ENCODE measurements around the gene LRRC9. TPM values are rescaled to one million over a fixed set of nuclear protein-coding genes. Genes with fewer than 3 reads are reported as not detected.
"Not testable (repeated sequence)": the region's sequence is repeated elsewhere in the genome, so short reads cannot be mapped to it uniquely, and the experiment has no call there.

Gene LRRC9
- total RNA-seq, 2 experiments from 2014 or later, result not detected

GRCh38 chr14:60008042-60008441 is 88.1 kb downstream of the LRRC9 start:
- ATAC-seq (no peak), DNase-seq (no peak)
- no peak overlapping the region for H3K27ac Mint-ChIP-seq
- POLR2A ChIA-PET, result interaction anchor here (0.6 kb wide), 1 partner anchor 1186 kb away, joined by 3 read pairs; no protein-coding TSS in a partner anchor
- peaks cover 5% of the 10 kb centered on the region for H3K36me3 Mint-ChIP-seq (ENCODE audit: low read depth)
- no peak for TF ChIP-seq CTCF (IDR thresholded peaks at IDR 0.05)
- H3K9me3 Mint-ChIP-seq, result peaks cover 8% of the 10 kb centered on the region
- no peaks in the 10 kb centered on the region for H3K27me3 Mint-ChIP-seq
- intact Hi-C loops (cut with micrococcal nuclease), result no loop called here
- CTCF ChIA-PET, result no interaction called here
- H3K4me3 Mint-ChIP-seq, result no peak overlapping the region
- H3K4me1 Mint-ChIP-seq (ENCODE audit: low read depth), result no peaks in the 10 kb centered on the region

GRCh38 chr14:60010263-60010662 is 90.3 kb downstream of the LRRC9 start:
- DNase-seq; POLR2A ChIA-PET; H3K4me1 Mint-ChIP-seq (ENCODE audit: low read depth); ATAC-seq; H3K27me3 Mint-ChIP-seq; H3K27ac Mint-ChIP-seq; CTCF ChIA-PET; H3K4me3 Mint-ChIP-seq; intact Hi-C loops (cut with micrococcal nuclease); H3K36me3 Mint-ChIP-seq (ENCODE audit: low read depth): not testable (repeated sequence)
- H3K9me3 Mint-ChIP-seq, result peaks cover 12% of the 10 kb centered on the region

DNA sequence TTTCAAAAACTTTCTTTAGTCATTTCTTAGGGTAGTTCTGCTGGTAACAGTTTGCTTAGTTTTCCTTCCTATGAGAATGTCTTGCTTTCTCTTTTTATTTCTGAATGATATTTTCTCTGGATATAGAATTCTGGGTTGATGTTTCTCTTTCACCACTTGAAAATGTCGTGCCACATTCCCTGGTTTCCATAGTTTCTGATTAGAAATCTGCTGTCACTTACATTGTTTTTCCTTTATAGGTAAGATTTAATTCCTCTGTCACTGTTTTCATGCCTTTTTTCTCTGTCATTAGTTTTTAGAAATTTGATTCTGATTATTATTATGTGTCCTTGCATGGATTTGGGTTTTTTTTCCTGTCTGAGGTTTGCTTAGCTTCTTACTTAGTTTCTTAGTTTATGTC is 94.5 kb downstream of the LRRC9 start:
- Mint-ChIP-seq H3K4me1 (ENCODE audit: low read depth) (no peaks in the 10 kb centered on the region), H3K27me3 (no peaks in the 10 kb centered on the region), H3K36me3 (ENCODE audit: low read depth) (peaks cover 5% of the 10 kb centered on the region), H3K27ac (no peak overlapping the region), H3K9me3 (peaks cover 12% of the 10 kb centered on the region), H3K4me3 (no peak overlapping the region)
- CTCF ChIA-PET, result no interaction called here
- ATAC-seq (no peak), DNase-seq (no peak)
- intact Hi-C loops (cut with micrococcal nuclease), result no loop called here
- no peak for TF ChIP-seq CTCF (IDR thresholded peaks at IDR 0.05)
- POLR2A ChIA-PET, result no interaction called here

DNA sequence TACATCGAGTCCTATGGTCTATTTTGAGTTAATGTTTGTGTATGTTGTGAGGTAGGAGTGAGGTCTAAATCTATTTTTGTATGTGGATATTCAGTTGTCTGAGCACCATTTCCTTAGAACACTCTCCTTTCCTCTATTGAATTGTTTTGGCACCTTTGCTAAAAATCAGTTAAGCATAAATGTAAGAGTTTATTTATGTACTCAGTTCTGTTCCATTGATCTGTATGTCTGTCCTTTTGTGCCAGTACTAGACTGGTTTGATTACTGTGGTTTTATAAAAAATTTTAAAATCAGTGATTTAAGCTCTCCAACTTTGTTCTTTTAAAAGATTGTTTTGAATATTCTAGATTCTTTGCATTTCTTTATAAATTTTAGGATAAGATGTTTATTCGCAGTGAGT is 101.7 kb downstream of the LRRC9 start:
- no peak for TF ChIP-seq CTCF (IDR thresholded peaks at IDR 0.05)
- H3K27ac Mint-ChIP-seq, result no peak overlapping the region
- peaks cover 5% of the 10 kb centered on the region for H3K27me3 Mint-ChIP-seq
- ATAC-seq (no peak), DNase-seq (no peak)
- ChIA-PET POLR2A (no interaction called here), CTCF (no interaction called here)
- H3K4me1 Mint-ChIP-seq (ENCODE audit: low read depth), result no peaks in the 10 kb centered on the region
- no peak overlapping the region for H3K4me3 Mint-ChIP-seq
- no peaks in the 10 kb centered on the region for H3K9me3 Mint-ChIP-seq
- intact Hi-C loops (cut with micrococcal nuclease), result no loop called here
- no peaks in the 10 kb centered on the region for H3K36me3 Mint-ChIP-seq (ENCODE audit: low read depth)

DNA sequence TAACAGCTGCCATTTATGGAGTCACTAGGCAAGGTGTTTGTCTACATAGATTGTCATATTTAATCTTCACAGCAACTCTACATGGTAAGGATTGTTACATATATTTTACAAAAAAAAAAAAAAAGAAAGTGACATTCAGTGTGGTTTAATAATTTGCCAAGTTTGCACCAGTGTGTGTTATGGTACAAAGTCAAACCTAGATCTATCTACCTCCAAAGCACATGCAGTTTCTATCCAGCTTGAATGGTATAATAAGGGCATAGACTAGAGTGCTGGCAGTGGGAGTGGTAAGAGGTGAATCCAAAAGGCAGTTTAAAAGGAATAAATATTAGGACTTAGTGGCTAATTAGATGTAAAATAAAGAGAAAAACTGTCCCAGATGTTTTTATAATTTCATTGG is 105.6 kb downstream of the LRRC9 start:
- H3K4me3 Mint-ChIP-seq, result no peak overlapping the region
- DNase-seq (no peak), ATAC-seq (no peak)
- peaks cover 5% of the 10 kb centered on the region for H3K27me3 Mint-ChIP-seq
- H3K4me1 Mint-ChIP-seq (ENCODE audit: low read depth), result no peaks in the 10 kb centered on the region
- H3K27ac Mint-ChIP-seq, result no peak overlapping the region
- no peaks in the 10 kb centered on the region for H3K36me3 Mint-ChIP-seq (ENCODE audit: low read depth)
- intact Hi-C loops (cut with micrococcal nuclease), result no loop called here
- POLR2A ChIA-PET, result no interaction called here
- no peak for TF ChIP-seq CTCF (IDR thresholded peaks at IDR 0.05)
- no peaks in the 10 kb centered on the region for H3K9me3 Mint-ChIP-seq
- CTCF ChIA-PET, result no interaction called here

DNA sequence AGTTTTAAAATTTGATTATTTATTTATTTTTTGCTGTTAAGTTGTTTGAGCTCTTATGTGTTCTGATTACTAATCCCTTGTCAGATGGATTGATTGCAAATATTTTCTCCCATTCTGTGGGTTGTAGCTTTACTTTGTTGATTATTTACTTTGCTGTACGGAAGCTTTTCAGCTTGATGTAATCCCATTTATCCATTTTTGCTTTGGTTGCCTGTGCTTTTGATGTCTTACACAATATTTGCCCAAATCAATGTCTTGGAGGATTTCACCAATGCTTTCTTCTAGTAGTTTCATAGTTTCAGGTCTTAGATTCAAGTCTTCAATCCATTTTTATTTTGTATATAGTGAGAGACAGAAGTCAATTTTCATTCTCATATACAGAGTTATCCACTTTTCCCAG is 115.2 kb downstream of the LRRC9 start:
- peaks cover 5% of the 10 kb centered on the region for H3K9me3 Mint-ChIP-seq
- H3K4me3 Mint-ChIP-seq, result no peak overlapping the region
- H3K27ac Mint-ChIP-seq, result no peak overlapping the region
- ChIA-PET CTCF (no interaction called here), POLR2A (no interaction called here)
- peaks cover 2% of the 10 kb centered on the region for H3K27me3 Mint-ChIP-seq
- no peak for TF ChIP-seq CTCF (IDR thresholded peaks at IDR 0.05)
- no peak for DNase-seq
- ATAC-seq, result no peak
- H3K36me3 Mint-ChIP-seq (ENCODE audit: low read depth), result no peaks in the 10 kb centered on the region
- intact Hi-C loops (cut with micrococcal nuclease), result no loop called here
- H3K4me1 Mint-ChIP-seq (ENCODE audit: low read depth), result no peaks in the 10 kb centered on the region

DNA sequence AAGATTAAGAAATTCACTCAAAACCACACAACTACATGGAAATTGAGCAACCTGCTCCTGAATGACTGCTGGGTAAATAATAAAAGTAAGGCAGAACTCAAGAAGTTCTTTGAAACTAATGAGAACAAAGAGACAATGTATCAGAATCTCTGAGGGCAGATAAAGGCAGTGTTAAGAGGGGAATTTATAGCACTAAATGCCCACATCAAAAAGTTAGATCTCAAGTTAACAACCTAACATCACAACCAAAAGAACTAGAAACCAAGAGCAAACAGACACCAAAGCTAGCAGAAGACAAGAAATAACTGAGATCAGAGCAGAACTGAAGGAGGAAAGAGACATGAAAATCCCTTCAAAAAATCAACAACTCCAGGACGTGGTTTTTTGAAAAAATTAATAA is 128.0 kb downstream of the LRRC9 start:
- ATAC-seq; DNase-seq; H3K27me3 Mint-ChIP-seq; intact Hi-C loops (cut with micrococcal nuclease); H3K36me3 Mint-ChIP-seq (ENCODE audit: low read depth); CTCF ChIA-PET; POLR2A ChIA-PET; H3K27ac Mint-ChIP-seq; H3K4me3 Mint-ChIP-seq: not testable (repeated sequence)
- peaks cover 13% of the 10 kb centered on the region for H3K9me3 Mint-ChIP-seq
- H3K4me1 Mint-ChIP-seq (ENCODE audit: low read depth), result peaks cover 38% of the 10 kb centered on the region

Data from activated CD8-positive, alpha-beta T cell treated with anti-CD3 and anti-CD28 coated beads for 36 hours (primary cell).